ELF-1 (cell line): ENCODE data around the gene PRAMEF26.
"Not testable (repeated sequence)": the region's sequence is repeated elsewhere in the genome, so short reads cannot be mapped to it uniquely, and the experiment has no call there.

ENCODE experiments used
- DNase-seq: peaks from one replicate; pipeline ENCODE4 v3.0.0-alpha.2; 2016; ENCODE audit warnings: low read depth, low spot score

The PRAMEF26 gene

DNA sequence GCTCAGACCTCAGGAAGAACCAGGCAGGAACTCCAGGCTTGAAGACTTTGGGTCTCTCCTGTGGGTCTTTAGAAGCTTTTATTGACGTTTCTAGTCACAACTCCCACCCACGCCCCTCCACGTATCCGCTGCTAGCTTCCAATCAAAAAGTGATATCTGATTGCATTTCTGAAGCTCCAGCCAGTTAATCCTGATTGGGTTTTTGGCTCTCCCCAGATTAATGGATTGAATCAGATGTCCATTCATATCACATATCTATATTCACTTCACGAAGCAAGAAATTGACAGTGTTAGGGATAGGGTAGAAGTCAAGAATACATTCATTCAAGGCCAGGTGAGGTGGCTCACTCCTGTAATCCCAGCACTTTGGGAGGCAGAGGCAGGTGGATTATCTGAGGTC, at the start of gene PRAMEF26:
PRAMEF26 (minus strand) TSS at position 101 of the 400 bp plus-strand sequence. CDS start 2,914 bp downstream, outside the sequence.
- DNase-seq = not testable (repeated sequence)

- not testable (repeated sequence) for DNase-seq
Observed at GRCh38 chr1:13201309-13201708, 45.5 kb upstream of the PRAMEF26 start, which contains the start of gene PRAMEF13. PRAMEF13 (minus strand) TSS chr1:13201409; CDS start chr1:13199589, 1,820 bp downstream.

GRCh38 chr1:13171548-13171947, 15.7 kb upstream of the PRAMEF26 start, which contains the start of gene PRAMEF9:
PRAMEF9 (plus strand) TSS chr1:13171848; CDS start chr1:13175281, 3,433 bp downstream.
- not testable (repeated sequence) for DNase-seq

DNA sequence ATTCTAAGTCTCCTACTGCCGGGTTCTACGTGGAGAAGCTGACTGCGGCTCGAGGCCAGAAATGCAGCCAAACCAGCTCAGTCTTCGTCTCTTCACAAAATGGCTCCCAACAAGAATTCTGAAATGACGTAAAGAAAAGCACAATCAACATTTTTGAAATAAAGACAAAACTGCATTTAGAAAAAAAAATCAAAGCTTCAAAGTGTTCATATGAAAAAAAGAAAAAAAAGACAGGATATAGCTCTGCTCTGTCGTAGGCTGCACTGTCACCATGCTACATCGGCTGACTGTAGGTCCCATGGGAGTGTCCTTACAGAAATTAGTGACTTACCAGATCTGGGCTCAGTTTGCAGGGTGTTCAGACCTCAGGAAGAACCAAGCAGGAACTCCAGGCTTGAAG, 9.7 kb upstream of the PRAMEF26 start, which contains the start of gene HNRNPCL4:
HNRNPCL4 (minus strand) TSS at position 101 of the 400 bp plus-strand sequence. CDS start 164 bp downstream, outside the sequence.
- not testable (repeated sequence) for DNase-seq

GRCh38 chr1:13116754-13117153, 39.1 kb downstream of the PRAMEF26 start, which contains the start of gene HNRNPCL2:
HNRNPCL2 (minus strand) TSS chr1:13116854; CDS start chr1:13116400, 454 bp downstream.
- DNase-seq = not testable (repeated sequence)
